CD4-positive, alpha-beta T cell treated with Interleukin-4 for 4 hours (primary cell): Measurements from ENCODE around the gene HMMR.
"Not testable (repeated sequence)": the region's sequence is repeated elsewhere in the genome, so short reads cannot be mapped to it uniquely, and the experiment has no call there.

Source experiments
- DNase-seq: peaks from one replicate; pipeline ENCODE4 v3.0.0-alpha.2; 2020

The HMMR gene, protein sequence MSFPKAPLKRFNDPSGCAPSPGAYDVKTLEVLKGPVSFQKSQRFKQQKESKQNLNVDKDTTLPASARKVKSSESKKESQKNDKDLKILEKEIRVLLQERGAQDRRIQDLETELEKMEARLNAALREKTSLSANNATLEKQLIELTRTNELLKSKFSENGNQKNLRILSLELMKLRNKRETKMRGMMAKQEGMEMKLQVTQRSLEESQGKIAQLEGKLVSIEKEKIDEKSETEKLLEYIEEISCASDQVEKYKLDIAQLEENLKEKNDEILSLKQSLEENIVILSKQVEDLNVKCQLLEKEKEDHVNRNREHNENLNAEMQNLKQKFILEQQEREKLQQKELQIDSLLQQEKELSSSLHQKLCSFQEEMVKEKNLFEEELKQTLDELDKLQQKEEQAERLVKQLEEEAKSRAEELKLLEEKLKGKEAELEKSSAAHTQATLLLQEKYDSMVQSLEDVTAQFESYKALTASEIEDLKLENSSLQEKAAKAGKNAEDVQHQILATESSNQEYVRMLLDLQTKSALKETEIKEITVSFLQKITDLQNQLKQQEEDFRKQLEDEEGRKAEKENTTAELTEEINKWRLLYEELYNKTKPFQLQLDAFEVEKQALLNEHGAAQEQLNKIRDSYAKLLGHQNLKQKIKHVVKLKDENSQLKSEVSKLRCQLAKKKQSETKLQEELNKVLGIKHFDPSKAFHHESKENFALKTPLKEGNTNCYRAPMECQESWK

DNA sequence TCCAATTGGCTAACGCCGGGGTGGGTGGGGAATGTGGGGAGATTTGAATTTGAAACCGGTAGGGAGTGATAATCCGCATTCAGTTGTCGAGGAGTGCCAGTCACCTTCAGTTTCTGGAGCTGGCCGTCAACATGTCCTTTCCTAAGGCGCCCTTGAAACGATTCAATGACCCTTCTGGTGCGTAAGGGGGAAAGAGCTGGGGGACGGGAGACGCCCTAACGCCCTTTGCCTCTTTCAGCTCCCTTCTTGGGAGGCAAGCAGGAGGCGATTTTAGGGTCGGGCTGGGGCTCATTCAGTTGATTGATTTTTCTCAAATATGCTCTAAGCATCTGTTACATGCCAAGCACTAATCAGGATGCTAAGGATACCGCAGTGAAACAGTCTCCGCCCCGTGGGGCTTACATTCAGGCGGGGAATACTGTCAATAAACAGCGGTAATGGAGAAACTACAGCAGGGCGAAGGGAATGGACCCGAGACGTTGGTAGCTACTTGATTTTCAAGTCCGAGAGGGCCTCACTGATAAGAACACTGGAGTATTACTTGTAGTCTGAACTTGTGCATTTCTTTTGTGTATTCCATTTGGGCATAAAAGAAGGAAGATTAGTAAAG, at the start of gene HMMR:
HMMR (plus strand) TSS at position 71 of the 610 bp plus-strand sequence; CDS start at position 132, 61 bp downstream.
- DNase-seq: no peak

DNA sequence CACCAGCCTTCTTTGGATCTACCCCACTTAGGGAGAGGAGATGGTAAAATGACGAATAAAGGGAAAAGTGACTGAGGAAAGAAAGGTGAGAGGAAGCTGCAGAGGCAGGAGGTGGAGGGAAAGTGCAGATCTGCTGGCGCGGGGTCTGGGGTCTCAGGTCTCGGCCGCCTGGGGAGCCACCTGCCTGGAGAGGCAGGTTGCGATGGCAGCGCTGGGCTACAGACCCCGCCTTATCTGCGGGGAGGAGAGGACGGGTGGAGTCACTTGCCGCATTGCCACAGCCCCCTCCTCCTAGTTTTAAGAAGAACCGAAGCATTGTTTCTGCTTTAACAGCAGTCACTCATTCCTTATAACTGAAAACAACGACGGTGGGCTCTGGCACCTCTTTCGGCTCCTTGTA, 44.8 kb upstream of the HMMR start:
- not testable (repeated sequence) for DNase-seq

DNA sequence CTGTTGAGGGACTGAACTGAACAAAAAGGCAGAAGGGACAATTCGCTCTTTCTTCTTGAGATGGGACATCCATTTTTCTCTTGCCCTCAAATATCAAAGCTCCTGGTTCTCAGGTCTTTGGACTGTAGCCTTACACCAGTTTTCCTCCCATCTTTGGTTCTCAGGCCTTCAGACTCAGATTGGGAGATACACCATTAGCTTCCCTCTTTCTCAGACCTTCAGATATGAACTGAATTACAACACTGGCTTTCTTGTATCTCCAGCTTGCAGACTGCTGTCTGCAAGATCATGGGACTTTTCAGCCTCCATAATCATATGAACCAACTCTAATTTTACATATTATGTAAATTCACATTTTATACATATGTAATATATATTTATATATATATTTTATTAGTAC, 35.6 kb upstream of the HMMR start:
- DNase-seq: no peak

DNA sequence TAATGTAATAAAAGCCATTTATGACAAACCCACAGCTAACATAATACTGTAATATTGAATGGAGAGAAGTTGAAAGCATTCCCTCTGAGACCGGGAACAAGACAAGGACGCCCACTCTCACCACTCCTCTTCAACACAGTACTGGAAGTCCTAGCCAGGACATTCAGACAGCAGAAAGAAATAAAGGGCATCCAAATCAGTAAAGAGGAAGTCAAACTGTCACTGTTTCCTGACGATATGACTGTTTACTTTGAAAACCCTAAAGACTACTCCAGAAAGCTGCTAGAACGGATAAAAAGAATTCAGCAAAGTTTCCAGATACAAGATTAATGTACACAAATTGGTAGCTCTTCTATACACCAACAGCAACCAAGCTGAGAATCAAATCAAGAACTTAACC, 34.3 kb upstream of the HMMR start:
- not testable (repeated sequence) for DNase-seq

DNA sequence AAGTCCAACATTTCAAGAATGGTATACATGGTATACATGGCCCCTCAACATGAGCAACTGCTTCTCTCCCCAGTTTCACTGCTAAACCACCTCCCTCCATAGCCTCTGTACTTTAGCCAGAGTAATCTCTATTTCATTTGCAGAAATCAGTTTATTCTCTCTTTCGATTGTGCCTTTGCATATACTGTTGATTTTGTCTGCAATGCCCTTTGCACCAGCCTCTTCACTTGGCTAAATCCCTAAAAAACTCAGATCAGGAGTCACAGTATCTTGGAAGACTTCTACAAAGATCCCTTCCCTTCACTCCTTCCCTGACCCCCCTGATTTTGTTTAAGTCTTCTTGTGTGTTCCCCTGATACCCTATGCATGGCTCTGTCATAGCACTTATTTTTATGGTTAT, 27.9 kb upstream of the HMMR start:
- no peak for DNase-seq

DNA sequence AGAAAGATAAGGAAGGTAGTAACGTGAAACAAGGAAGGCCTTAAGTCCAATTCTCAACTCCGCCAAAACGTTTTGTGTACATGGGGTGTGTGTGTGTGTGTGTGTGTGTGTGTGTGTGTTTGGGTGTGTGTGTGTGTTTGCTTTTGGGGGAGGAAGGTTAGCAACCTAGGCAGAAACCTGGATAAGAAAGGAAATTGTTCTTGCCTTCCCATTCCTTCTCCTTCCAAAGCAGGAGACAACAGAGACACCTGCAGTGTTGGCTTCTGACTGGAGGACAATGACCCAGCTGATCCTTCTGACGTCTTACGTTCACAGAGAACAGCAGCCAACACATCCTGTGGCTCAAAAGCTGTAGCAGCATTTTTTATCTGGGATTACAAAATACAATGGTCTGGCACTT, 27.2 kb upstream of the HMMR start:
- no peak for DNase-seq

DNA sequence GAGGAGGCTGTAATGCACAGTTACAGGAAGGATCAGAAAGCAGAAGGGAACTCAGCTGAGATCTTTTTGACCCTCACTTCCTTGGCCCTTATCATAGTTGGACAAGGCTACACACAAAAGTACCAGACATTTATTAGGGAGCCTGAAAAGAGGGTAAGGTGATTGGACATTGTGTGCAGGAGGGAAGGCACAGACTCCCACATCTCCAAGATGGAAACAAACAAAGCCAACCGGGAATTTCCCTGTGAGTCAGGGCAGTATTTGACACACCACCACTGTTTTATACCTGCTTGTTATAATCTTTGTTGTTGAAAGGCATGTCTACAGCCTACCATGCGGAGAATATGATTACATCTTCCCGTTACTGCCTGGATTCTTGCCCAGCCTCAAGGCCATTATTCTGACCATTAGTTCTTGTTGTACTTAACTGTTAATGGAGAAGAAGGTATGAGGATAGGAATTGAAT, 26.0 kb upstream of the HMMR start:
- no peak for DNase-seq

DNA sequence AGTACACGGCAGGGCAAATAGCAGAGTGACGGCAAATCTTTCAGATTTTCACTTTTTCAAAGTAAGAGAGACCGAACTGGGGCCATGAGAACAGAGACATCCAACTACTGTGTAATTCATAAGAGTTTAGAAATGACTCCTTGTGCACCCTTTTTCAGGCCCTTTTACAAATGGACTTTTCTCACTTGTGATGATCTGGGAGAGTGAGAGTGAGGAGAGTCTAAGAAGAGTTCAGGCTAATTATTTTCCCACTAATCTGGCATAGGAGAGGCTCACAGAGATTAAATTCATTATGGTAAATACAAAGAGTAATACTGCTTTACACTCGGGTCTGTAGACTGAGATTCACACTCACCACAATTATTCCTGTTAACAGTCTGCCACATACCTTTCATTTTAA, 23.9 kb upstream of the HMMR start:
- no peak for DNase-seq

DNA sequence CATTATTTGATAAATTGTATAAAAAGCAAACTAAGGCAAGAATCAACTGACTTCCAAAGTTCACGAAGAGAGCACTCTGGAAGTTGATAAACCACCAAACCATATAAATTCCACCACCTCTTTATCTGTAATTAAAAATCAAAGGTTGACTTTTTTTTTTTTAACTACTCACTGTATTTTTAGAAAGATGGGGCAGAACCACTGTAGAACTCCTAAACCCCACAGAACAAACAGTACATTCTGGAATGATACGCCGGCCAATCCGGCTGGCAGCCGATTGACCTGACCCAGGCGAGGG, 23.5 kb upstream of the HMMR start:
- DNase-seq: no peak

DNA sequence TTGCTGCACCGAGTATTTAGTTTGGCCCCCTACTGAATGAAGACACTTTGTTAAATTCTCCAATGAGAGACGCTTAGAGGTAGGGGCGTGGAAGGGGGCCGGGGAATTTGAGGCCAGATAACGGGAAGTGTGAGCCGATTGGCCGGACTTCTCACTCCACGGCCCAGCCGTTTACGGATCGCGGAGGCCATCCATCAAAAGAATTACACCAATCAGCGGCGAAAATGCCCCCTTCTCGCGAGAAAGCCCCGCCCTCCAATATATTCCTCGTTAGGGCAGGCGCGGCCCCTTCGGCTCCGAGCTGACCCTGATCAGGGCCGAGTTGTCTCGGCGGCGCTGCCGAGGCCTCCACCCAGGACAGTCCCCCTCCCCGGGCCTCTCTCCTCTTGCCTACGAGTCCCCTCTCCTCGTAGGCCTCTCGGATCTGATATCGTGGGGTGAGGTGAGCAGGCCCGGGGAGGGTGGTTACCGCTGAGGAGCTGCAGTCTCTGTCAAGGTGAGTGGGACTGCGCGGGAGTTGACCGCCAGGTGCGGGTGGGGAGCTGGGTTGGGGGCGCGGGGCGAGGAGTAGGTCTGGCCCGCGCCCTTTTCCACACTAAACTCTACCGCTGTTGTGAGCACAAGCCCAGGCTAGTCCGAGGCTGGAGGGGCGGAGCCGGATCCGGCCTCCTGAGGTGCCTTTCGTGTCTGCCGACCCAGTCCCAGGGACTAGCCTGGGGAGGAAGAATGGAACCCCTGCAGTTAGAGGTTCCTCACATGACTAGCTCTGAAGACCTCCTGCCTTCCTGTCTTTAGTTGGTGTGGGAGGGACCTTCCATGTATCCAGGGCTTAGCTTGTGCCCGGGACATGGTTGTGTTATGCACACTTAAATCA, 22.9 kb upstream of the HMMR start, which contains the start of gene CCNG1:
CCNG1 (plus strand) TSS at position 287 of the 874 bp plus-strand sequence. CDS start 1,662 bp downstream, outside the sequence.
- peak; percentile 93 for DNase-seq

DNA sequence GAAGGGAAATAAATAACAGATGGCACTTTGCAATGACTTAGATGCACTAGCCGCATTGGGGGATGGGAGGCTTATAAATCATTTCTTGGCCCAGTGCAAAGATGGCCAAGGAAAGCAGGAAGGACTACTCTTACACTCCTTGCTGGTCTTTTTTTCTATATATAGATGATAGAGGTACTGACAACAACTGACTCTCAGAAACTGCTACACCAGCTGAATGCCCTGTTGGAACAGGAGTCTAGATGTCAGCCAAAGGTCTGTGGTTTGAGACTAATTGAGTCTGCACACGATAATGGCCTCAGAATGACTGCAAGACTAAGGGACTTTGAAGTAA, 21.4 kb upstream of the HMMR start:
- no peak for DNase-seq

DNA sequence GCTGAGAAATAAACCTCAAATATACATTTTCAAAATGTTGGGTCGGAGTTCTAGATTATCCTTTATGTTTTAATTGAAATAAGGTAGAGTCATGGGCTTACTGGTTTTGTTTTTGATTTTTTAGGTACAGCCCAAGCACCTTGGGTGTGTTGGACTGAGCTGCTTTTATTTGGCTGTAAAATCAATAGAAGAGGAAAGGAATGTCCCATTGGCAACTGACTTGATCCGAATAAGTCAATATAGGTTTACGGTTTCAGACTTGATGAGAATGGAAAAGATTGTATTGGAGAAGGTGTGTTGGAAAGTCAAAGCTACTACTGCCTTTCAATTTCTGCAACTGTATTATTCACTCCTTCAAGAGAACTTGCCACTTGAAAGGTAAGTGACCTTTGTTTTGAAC, 19.5 kb upstream of the HMMR start:
- no peak for DNase-seq

DNA sequence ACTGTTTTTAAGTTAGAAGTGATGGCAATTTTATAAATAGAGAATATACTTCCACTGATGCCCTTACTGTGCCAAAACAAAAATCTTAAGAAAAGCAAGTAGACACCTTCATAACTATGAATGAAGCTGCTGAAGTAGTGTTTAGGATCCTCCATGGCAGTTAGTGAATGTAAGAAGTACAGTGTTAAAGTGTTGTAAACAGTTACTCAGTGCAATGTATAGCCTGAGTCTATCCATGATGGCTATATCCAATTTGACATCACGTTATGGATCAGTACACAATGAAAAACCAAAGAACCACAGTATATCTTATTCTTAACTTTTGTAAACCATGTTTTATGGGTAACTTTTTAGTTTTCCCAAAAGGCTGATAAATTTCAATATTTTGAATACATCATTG, 15.9 kb upstream of the HMMR start:
- no peak for DNase-seq

DNA sequence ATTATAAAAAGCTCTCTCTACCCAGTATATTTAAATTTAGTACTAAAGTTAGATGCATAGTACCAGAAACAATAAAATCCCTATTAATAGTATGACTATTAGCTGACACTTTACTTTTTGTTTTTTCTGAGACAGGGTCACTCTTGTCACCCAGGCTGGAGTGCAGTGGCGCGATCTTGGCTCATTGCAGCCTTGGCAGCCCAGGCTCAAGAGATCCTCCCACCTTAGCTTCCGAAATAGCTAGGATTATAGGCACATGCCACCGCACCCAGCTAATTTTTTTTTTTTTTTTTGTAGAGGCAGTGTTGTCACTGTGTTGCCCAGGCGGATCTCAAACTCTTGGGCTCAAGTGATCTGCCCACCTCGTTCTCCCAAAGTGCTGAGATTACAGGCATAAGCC, 15.1 kb upstream of the HMMR start:
- DNase-seq: no peak

DNA sequence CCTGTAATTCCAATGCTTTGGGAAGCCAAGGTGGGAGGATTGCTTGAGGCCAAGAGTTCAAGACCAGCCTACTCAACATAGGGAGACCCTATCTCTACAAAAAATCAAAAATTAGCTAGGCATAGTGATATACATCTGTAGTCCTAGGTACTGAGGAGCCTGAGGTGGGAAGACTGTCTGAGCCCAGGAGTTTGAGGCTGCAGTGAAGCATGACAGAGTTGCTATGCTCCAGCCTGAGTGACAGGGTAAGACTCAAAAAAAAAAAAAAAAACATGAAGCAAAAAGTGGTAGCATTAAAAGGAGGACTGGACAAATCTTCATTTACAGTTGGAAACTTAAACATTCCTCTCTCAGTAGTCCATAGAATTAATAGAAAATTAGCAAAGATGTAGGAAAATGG, 13.2 kb upstream of the HMMR start:
- DNase-seq: no peak

DNA sequence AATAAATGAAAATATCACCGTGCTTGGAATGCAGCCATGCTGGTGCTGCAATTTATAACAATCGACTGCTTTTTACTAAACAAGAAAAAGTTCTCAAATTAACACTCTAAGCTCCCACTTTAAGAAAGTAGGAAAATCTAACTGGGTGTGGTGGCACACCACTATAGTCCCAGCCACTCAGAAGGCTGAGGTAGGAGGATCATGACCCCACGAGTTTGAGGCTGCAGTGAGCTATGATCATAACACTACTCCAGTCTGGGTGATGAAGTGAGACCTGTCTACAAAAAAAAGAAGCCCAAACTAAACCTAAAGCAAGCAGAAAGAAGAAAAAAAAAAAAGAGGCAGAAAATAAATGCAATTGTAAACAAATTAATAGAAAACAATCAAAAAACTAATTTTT, 12.6 kb upstream of the HMMR start:
- DNase-seq: no peak

DNA sequence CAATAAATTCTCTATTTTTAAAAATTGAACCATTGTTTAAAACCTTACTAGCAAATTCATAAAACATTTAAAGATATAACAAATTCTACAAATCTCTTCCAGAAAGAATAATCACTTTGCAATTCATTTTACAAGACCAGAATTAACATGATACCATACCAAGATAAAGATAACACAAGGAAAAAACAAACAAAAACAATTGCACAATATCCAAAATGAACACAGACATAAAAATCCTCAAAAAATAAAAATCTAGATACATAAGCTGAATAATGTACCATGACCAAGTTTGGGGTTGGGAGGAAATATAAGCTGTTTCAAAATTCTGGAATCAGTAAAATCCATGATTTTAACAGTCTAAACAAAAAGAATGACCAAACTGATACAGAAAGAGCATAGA, 11.9 kb upstream of the HMMR start:
- DNase-seq: no peak

DNA sequence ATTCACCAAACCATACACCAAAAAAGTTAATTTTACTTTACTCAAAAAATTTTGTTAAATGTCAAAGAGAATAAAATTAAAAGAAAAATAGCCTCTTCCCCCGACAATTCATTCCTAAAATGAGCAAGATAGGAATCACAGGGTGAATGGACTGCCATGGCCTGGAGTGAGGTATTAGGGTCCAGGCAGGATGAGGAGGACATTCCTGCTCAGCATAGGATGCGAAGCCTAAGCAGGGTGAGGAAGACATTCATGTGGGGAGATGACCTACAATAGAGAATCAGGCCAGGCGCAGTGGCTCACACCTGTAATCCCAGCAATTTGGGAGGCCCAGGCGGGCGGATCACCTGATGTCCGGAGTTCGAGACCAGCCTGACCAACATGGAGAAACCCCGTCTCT, 8.9 kb upstream of the HMMR start:
- no peak for DNase-seq

DNA sequence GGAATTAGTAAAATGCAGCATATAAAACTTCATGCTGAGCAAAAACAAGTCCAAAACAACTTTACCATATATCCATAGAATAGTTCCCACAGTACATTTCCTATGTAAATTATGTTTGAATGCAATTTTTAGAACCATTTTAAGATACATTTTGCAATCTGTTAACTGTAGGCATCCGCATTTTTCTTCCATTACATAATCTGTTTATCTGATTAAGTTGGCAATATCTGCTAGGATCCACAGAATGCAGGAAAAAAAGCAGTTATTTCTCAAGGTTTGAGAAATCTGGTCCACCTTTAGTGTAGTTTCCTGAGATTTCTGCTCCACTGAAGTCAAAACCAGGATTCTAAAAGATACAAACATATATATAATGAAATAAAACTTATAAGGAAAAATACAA, 6.7 kb upstream of the HMMR start:
- DNase-seq: no peak

DNA sequence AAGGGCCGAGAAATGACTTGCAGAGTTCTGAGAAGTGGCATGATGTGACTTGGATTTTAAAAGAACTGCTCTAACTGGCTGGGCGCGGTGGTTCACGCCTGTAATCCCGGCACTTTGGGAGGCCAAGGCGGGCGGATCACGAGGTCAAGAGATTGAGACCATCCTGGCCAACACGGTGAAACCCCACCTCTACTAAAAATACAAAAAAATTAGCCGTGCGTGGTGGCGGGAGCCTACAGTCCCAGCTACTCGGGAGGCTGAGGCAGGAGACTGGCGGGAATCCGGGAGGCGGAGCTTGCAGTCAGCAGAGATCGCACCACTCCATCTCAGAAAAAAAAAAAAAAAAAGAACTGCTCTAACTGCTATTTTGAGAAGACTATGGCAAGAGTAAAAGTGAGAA, 5.0 kb upstream of the HMMR start:
- not testable (repeated sequence) for DNase-seq

DNA sequence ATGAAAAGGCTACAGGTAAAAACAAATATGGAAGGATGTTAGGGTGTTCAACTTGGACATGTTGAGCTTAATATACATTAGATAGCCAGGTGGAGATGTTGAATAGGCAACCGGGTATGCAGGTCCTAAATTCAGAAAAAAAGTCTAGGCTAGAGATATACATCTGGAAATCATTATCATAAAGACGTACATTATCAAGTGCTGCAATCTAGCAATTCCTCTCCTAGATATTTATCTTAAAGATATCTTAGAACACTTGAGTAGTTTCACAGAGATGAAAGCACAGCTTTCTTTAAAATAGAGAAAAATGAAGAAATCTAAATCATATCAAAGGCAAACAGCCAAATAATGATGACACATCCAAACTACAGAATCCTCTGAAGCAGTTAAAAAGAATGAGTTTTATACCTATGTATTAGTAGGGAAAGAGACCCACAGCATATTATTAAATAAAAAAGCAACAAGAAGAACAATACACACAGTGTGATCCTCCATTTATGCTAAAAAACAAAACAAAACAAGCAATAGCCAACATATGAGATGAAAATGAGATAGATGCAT, 4.3 kb upstream of the HMMR start:
- DNase-seq: no peak

DNA sequence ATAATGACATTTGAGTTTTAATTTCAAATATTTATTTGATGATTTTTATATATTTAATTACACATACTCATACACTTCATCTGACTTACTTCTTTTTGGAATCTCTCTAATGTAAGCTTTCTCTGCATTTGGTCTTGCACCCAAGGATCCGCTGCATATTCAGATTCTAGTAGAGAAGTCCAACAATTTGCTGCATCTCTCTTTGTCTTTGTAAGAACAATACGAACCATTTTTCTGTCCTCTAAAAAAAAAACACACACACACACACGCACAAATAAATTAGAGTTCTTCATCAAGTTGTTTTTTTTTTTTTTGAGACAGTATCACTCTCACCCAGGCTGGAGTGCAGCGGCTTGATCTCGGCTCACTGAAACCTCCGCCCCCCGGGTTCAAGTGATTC, 3.6 kb upstream of the HMMR start:
- no peak for DNase-seq
